ENCODE results near the gene TCF23. TPM values are rescaled to one million over a fixed set of nuclear protein-coding genes. Genes with fewer than 3 reads are reported as not detected.
"Not testable (repeated sequence)": the region's sequence is repeated elsewhere in the genome, so short reads cannot be mapped to it uniquely, and the experiment has no call there.

The TCF23 gene
- total RNA-seq, 1 donor from 2014 or later: not detected

- Mint-ChIP-seq H3K4me3 (ENCODE audit: unreplicated experiment) (no peak overlapping the region), H3K4me1 (ENCODE audit: low read depth) (peaks cover 7% of the 10 kb centered on the region), H3K9me3 (ENCODE audit: low read depth) (no peaks in the 10 kb centered on the region), H3K27me3 (ENCODE audit: low read depth) (no peaks in the 10 kb centered on the region), H3K27ac (ENCODE audit: unreplicated experiment) (no peak overlapping the region), H3K36me3 (ENCODE audit: low read depth) (peaks cover 3% of the 10 kb centered on the region)
- TF ChIP-seq CTCF (IDR thresholded peaks at IDR 0.05): no peak
- DNase-seq (ENCODE audit: low spot score): no peak
Measured at GRCh38 chr2:27108221-27108620, 40.6 kb upstream of the TCF23 start.

- Mint-ChIP-seq H3K9me3 (ENCODE audit: low read depth) (no peaks in the 10 kb centered on the region), H3K27me3 (ENCODE audit: low read depth) (no peaks in the 10 kb centered on the region), H3K36me3 (ENCODE audit: low read depth) (peaks cover under 1% of the 10 kb centered on the region), H3K4me1 (ENCODE audit: low read depth) (peaks cover 7% of the 10 kb centered on the region), H3K27ac (ENCODE audit: unreplicated experiment) (no peak overlapping the region), H3K4me3 (ENCODE audit: unreplicated experiment) (no peak overlapping the region)
- TF ChIP-seq CTCF (IDR thresholded peaks at IDR 0.05): no peak
- no peak for DNase-seq (ENCODE audit: low spot score)
Measured at GRCh38 chr2:27109083-27109482, 39.7 kb upstream of the TCF23 start.

GRCh38 chr2:27110603-27111352 lies 38.0 kb upstream of the TCF23 start:
- not testable (repeated sequence) for H3K9me3 Mint-ChIP-seq (ENCODE audit: low read depth); DNase-seq (ENCODE audit: low spot score); H3K36me3 Mint-ChIP-seq (ENCODE audit: low read depth); H3K27me3 Mint-ChIP-seq (ENCODE audit: low read depth); H3K4me1 Mint-ChIP-seq (ENCODE audit: low read depth); H3K4me3 Mint-ChIP-seq (ENCODE audit: unreplicated experiment); H3K27ac Mint-ChIP-seq (ENCODE audit: unreplicated experiment)

GRCh38 chr2:27111392-27112078 lies 37.3 kb upstream of the TCF23 start:
- not testable (repeated sequence) for H3K4me1 Mint-ChIP-seq (ENCODE audit: low read depth); H3K27ac Mint-ChIP-seq (ENCODE audit: unreplicated experiment); H3K27me3 Mint-ChIP-seq (ENCODE audit: low read depth); DNase-seq (ENCODE audit: low spot score); H3K4me3 Mint-ChIP-seq (ENCODE audit: unreplicated experiment); H3K9me3 Mint-ChIP-seq (ENCODE audit: low read depth); H3K36me3 Mint-ChIP-seq (ENCODE audit: low read depth)

- no peak for TF ChIP-seq CTCF (IDR thresholded peaks at IDR 0.05)
- Mint-ChIP-seq H3K27ac (ENCODE audit: unreplicated experiment) (no peak overlapping the region), H3K4me1 (ENCODE audit: low read depth) (peaks cover 10% of the 10 kb centered on the region), H3K4me3 (ENCODE audit: unreplicated experiment) (no peak overlapping the region), H3K27me3 (ENCODE audit: low read depth) (peaks cover 14% of the 10 kb centered on the region), H3K36me3 (ENCODE audit: low read depth) (no peaks in the 10 kb centered on the region), H3K9me3 (ENCODE audit: low read depth) (no peaks in the 10 kb centered on the region)
- no peak for DNase-seq (ENCODE audit: low spot score)
Measured at GRCh38 chr2:27115519-27115918, 33.3 kb upstream of the TCF23 start.

GRCh38 chr2:27117995-27118524 lies 30.7 kb upstream of the TCF23 start:
- no peak for TF ChIP-seq CTCF (IDR thresholded peaks at IDR 0.05)
- Mint-ChIP-seq H3K27me3 (ENCODE audit: low read depth) (peaks cover 16% of the 10 kb centered on the region), H3K4me3 (ENCODE audit: unreplicated experiment) (peak overlapping the region; percentile 70), H3K27ac (ENCODE audit: unreplicated experiment) (no peak overlapping the region), H3K9me3 (ENCODE audit: low read depth) (no peaks in the 10 kb centered on the region), H3K4me1 (ENCODE audit: low read depth) (peaks cover 11% of the 10 kb centered on the region), H3K36me3 (ENCODE audit: low read depth) (no peaks in the 10 kb centered on the region)
- no peak for DNase-seq (ENCODE audit: low spot score)

Measured in chondrocyte (in vitro differentiated cells).